IMR-90 (cell line): Measurements from ENCODE around the gene IDI2. TPM values are rescaled to one million over a fixed set of nuclear protein-coding genes. Genes with fewer than 3 reads are reported as not detected.

ENCODE experiments used
- ATAC-seq: fragments of 200-7000 bp; cut with Tn5 transposase; 2 replicates; pipeline ENCODE4 v1.9.1; 2020; ENCODE audit warnings: low read depth, mild to moderate bottlenecking, moderate library complexity
- BruUV-seq: library from RNA; stranded (reverse); fragments of 400-500 nt; replicated peaks from 2 replicates; lab custom pipeline; 2021; lab: Mats Ljungman, UMichigan
- CTCF ChIA-PET: fragments of 300-600 bp; formaldehyde crosslinking; extraction: SDS; loops from one replicate; lab custom pipeline; 2021; ENCODE audit warnings: antibody characterized with exemption; lab: Yijun Ruan, JAX
- POLR2A ChIA-PET: fragments of 300-600 bp; sonication (Branson Sonifier 250); formaldehyde crosslinking; loops from one replicate; lab custom pipeline; 2022; ENCODE audit warnings: antibody characterized with exemption; ENCODE audit not compliant: unreplicated experiment; lab: Charles Lee
- DNase-seq: peaks from one replicate; pipeline ENCODE4 v3.0.0; 2013
- H2AFZ ChIP-seq: replicated peaks from 2 replicates; pipeline ENCODE3; 2013; ENCODE audit warnings: low read length, mild to moderate bottlenecking; ENCODE audit not compliant: poor library complexity
- H2AK5ac ChIP-seq: 2 replicates; pipeline ENCODE4 v1.6.1; 2013; ENCODE audit warnings: low read depth, low read length, inconsistent platforms
- H2AK9ac ChIP-seq: replicated peaks from 2 replicates; pipeline ENCODE3; 2013; ENCODE audit warnings: mild to moderate bottlenecking, low read depth, low read length, moderate library complexity; ENCODE audit not compliant: poor library complexity
- H2BK120ac ChIP-seq: 2 replicates; pipeline ENCODE4 v1.6.1; 2013; ENCODE audit warnings: low read depth, low read length, inconsistent platforms
- H2BK15ac ChIP-seq: 3 replicates; pipeline ENCODE4 v1.6.1; 2013; ENCODE audit warnings: low read depth, low read length, inconsistent platforms
- H2BK20ac ChIP-seq: 2 replicates; pipeline ENCODE4 v1.6.1; 2013; ENCODE audit warnings: low read depth, mild to moderate bottlenecking, inconsistent platforms, low read length, moderate library complexity
- H2BK5ac ChIP-seq: 2 replicates; pipeline ENCODE4 v1.6.1; 2013; ENCODE audit warnings: mild to moderate bottlenecking, low read depth, low read length, inconsistent platforms; ENCODE audit not compliant: poor library complexity, severe bottlenecking
- H3K14ac ChIP-seq: replicated peaks from 2 replicates; pipeline ENCODE4 v1.6.1; 2013; ENCODE audit warnings: low read depth, low read length, inconsistent platforms
- H3K18ac ChIP-seq: 2 replicates; pipeline ENCODE4 v1.6.1; 2013; ENCODE audit warnings: low read depth, low read length, control low read depth
- H3K23ac ChIP-seq: 2 replicates; pipeline ENCODE4 v1.6.1; 2013; ENCODE audit warnings: low read depth, low read length, inconsistent platforms
- H3K27ac ChIP-seq: 2 replicates; pipeline ENCODE4 v1.5.1; 2013; ENCODE audit warnings: mild to moderate bottlenecking, control low read depth, low read length; ENCODE audit not compliant: insufficient read depth
- H3K27me3 ChIP-seq: 2 replicates; pipeline ENCODE4 v1.6.1; 2013; ENCODE audit warnings: low read length; ENCODE audit not compliant: control insufficient read depth, insufficient read depth
- H3K36me3 ChIP-seq: 2 replicates; pipeline ENCODE4 v1.6.1; 2013; ENCODE audit warnings: low read length, mixed read lengths; ENCODE audit not compliant: control insufficient read depth, insufficient read depth
- H3K4ac ChIP-seq: 2 replicates; pipeline ENCODE4 v1.6.1; 2013; ENCODE audit warnings: low read depth, low read length, inconsistent platforms
- H3K4me1 ChIP-seq: 2 replicates; pipeline ENCODE4 v1.6.1; 2013; ENCODE audit warnings: low read length, mixed read lengths; ENCODE audit not compliant: control insufficient read depth, insufficient read depth
- H3K4me2 ChIP-seq: 2 replicates; pipeline ENCODE4 v1.6.1; 2013; ENCODE audit warnings: low read depth, mild to moderate bottlenecking, control low read depth, low read length, moderate library complexity
- H3K4me3 ChIP-seq: 2 replicates; pipeline ENCODE4 v1.5.1; 2013; ENCODE audit warnings: low read depth, mild to moderate bottlenecking, control low read depth, low read length, moderate library complexity; ENCODE audit not compliant: insufficient read depth
- H3K56ac ChIP-seq: 2 replicates; pipeline ENCODE4 v1.6.1; 2013; ENCODE audit warnings: low read length, inconsistent platforms; ENCODE audit not compliant: insufficient read depth; ENCODE audit errors: extremely low read depth
- H3K79me1 ChIP-seq, 2 experiments: 2 replicates each; pipeline ENCODE4 v1.6.1; 2013; ENCODE audit warnings: low read length in 2 of 2, inconsistent platforms in 1 of 2, low read depth in 1 of 2
- H3K9ac ChIP-seq: 2 replicates; pipeline ENCODE4 v1.6.1; 2013; ENCODE audit warnings: low read depth, low read length, control low read depth
- H3K9me1 ChIP-seq: 2 replicates; pipeline ENCODE4 v1.6.1; 2013; ENCODE audit warnings: low read length, inconsistent platforms; ENCODE audit not compliant: insufficient read depth
- H3K9me3 ChIP-seq: 2 replicates; pipeline ENCODE4 v1.6.1; 2013; ENCODE audit warnings: low read length; ENCODE audit not compliant: control insufficient read depth, insufficient read depth
- H4K20me1 ChIP-seq: 2 replicates; pipeline ENCODE4 v1.6.1; 2013; ENCODE audit warnings: low read length, inconsistent platforms; ENCODE audit not compliant: insufficient read depth
- H4K5ac ChIP-seq: 2 replicates; pipeline ENCODE4 v1.6.1; 2013; ENCODE audit warnings: mild to moderate bottlenecking, low read depth, low read length, control low read depth
- H4K8ac ChIP-seq, 2 experiments: 2 replicates each; pipeline ENCODE4 v1.6.1; 2013; ENCODE audit warnings: low read depth in 2 of 2, low read length in 2 of 2, control low read depth in 1 of 2, inconsistent platforms in 1 of 2
- H4K91ac ChIP-seq: 2 replicates; pipeline ENCODE4 v1.6.1; 2013; ENCODE audit warnings: low read depth, low read length, inconsistent platforms; ENCODE audit not compliant: insufficient read depth
- BHLHE40 ChIP-seq: fragments of 150-350 bp; IDR thresholded peaks from 2 replicates; pipeline ENCODE4 v1.6.1; 2016; ENCODE audit warnings: mild to moderate bottlenecking, low read depth, low read length
- CEBPB ChIP-seq: IDR thresholded peaks from 2 replicates; pipeline ENCODE4 v1.6.1; 2012; ENCODE audit warnings: low read depth, low read length, improper control_type of control experiment
- CHD1 ChIP-seq: IDR thresholded peaks from 2 replicates; pipeline ENCODE4 v1.6.1; 2012; ENCODE audit warnings: low read depth, low read length, improper control_type of control experiment
- FOS ChIP-seq: fragments of 150-350 bp; IDR thresholded peaks from 2 replicates; pipeline ENCODE4 v1.6.1; 2016; ENCODE audit warnings: low read depth, low read length
- MAFK ChIP-seq: IDR thresholded peaks from 2 replicates; pipeline ENCODE4 v1.6.1; 2012; ENCODE audit warnings: low read depth, low read length, improper control_type of control experiment
- MAZ ChIP-seq: IDR thresholded peaks from 2 replicates; pipeline ENCODE4 v1.6.1; 2012; ENCODE audit warnings: low read depth, mild to moderate bottlenecking, low read length, improper control_type of control experiment, moderate library complexity, borderline replicate concordance
- MXI1 ChIP-seq: IDR thresholded peaks from 2 replicates; pipeline ENCODE4 v1.6.1; 2012; ENCODE audit warnings: low read depth, mild to moderate bottlenecking, low read length, moderate library complexity, borderline replicate concordance
- NFE2L2 ChIP-seq: fragments of 150-350 bp; IDR thresholded peaks from 2 replicates; pipeline ENCODE4 v1.6.1; 2016; ENCODE audit warnings: low read depth, mild to moderate bottlenecking, low read length
- RAD21 ChIP-seq: IDR thresholded peaks from 2 replicates; pipeline ENCODE4 v1.6.1; 2012; ENCODE audit warnings: low read length, improper control_type of control experiment
- RCOR1 ChIP-seq: IDR thresholded peaks from 2 replicates; pipeline ENCODE4 v1.6.1; 2012; ENCODE audit warnings: mild to moderate bottlenecking, low read length, improper control_type of control experiment; ENCODE audit not compliant: insufficient replicate concordance
- RFX5 ChIP-seq: IDR thresholded peaks from 2 replicates; pipeline ENCODE4 v1.8.0; 2012; ENCODE audit warnings: low read depth, mild to moderate bottlenecking, low read length, moderate library complexity
- USF2 ChIP-seq: fragments of 150-350 bp; IDR thresholded peaks from 2 replicates; pipeline ENCODE4 v1.6.1; 2017; ENCODE audit warnings: mild to moderate bottlenecking, antibody characterized with exemption, low read length, low read depth
- WGBS, 2 experiments: methylation state at CpG; one replicate each; pipeline versions ENCODE4 v1.1.5 to v1.1.7; 2013; ENCODE audit warnings: missing lambda C conversion rate in 2 of 2; ENCODE audit not compliant: insufficient read length in 1 of 2; ENCODE audit errors: extremely low coverage in 2 of 2; 5-methylcytosine and 5-hydroxymethylcytosine counted together
- dilution Hi-C: fragments of 300-500 bp; cut with HindIII; formaldehyde crosslinking; loops from one replicate; pipeline ENCODE4 v1.14.3; 2018; ENCODE audit warnings: low sequenced_read_pairs; ENCODE audit not compliant: unreplicated experiment
- in situ Hi-C: fragments of 300-500 bp; cut with MboI; formaldehyde crosslinking; loops from 3 replicates; pipeline ENCODE4 v1.14.3; 2019; ENCODE audit warnings: low sequenced_read_pairs, inconsistent platforms, mixed read lengths
- intact Hi-C: fragments of 100-400 bp; cut with micrococcal nuclease; formaldehyde crosslinking; loops from 2 replicates; pipeline ENCODE4 v1.10.0; 2022
- polyA plus RNA-seq, 3 experiments: library from polyadenylated mRNA; depleted of rRNA; stranded (reverse); fragments of >200 nt; gene quantifications; 2 replicates each; pipeline ENCODE4 v1.2.3, GENCODE V29; 2012; ENCODE audit warnings: low replicate concordance in 1 of 3
- total RNA-seq: library from RNA; depleted of rRNA; stranded (reverse); fragments of >200 nt; gene quantifications from 2 replicates; pipeline ENCODE4 v1.2.3, GENCODE V29; 2012
- TF ChIP-seq, protein P1 (sequence below): fragments of 150-350 bp; IDR thresholded peaks from 2 replicates; pipeline ENCODE4 v1.6.1; 2016; ENCODE audit warnings: low read depth, mild to moderate bottlenecking, low read length, moderate library complexity, borderline replicate concordance
- TF ChIP-seq, protein P2 (sequence below): conservative IDR thresholded peaks from 2 replicates; pipeline ENCODE4 v1.5.1; 2012; ENCODE audit warnings: mild to moderate bottlenecking, low read depth, low read length, improper control_type of control experiment

The IDI2 gene
- total and polyA plus RNA-seq, 2 of the 4 experiments (the other 2 are of a cell fraction) = not detected

GRCh38 chr10:1034758-1035157 is 9.1 kb upstream of the IDI2 start:
- no peak overlapping the region for H3K18ac ChIP-seq
- no peak overlapping the region for H2BK15ac ChIP-seq
- ChIA-PET POLR2A (no interaction called here), CTCF (no interaction called here)
- TF ChIP-seq RAD21 (no peak), FOS (no peak), RFX5 (no peak), RCOR1 (no peak), BHLHE40 (no peak), NFE2L2 (no peak), MAFK (no peak), CHD1 (no peak), MXI1 (no peak), USF2 (no peak), CEBPB (no peak), MAZ (no peak)
- TF ChIP-seq, protein P1, sequence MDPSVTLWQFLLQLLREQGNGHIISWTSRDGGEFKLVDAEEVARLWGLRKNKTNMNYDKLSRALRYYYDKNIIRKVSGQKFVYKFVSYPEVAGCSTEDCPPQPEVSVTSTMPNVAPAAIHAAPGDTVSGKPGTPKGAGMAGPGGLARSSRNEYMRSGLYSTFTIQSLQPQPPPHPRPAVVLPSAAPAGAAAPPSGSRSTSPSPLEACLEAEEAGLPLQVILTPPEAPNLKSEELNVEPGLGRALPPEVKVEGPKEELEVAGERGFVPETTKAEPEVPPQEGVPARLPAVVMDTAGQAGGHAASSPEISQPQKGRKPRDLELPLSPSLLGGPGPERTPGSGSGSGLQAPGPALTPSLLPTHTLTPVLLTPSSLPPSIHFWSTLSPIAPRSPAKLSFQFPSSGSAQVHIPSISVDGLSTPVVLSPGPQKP = no peak
- TF ChIP-seq, protein P2, sequence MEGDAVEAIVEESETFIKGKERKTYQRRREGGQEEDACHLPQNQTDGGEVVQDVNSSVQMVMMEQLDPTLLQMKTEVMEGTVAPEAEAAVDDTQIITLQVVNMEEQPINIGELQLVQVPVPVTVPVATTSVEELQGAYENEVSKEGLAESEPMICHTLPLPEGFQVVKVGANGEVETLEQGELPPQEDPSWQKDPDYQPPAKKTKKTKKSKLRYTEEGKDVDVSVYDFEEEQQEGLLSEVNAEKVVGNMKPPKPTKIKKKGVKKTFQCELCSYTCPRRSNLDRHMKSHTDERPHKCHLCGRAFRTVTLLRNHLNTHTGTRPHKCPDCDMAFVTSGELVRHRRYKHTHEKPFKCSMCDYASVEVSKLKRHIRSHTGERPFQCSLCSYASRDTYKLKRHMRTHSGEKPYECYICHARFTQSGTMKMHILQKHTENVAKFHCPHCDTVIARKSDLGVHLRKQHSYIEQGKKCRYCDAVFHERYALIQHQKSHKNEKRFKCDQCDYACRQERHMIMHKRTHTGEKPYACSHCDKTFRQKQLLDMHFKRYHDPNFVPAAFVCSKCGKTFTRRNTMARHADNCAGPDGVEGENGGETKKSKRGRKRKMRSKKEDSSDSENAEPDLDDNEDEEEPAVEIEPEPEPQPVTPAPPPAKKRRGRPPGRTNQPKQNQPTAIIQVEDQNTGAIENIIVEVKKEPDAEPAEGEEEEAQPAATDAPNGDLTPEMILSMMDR = no peak
- no peak overlapping the region for H4K91ac ChIP-seq
- H2BK20ac ChIP-seq = no peak overlapping the region
- H3K4me1 ChIP-seq = no peaks in the 10 kb centered on the region
- H3K14ac ChIP-seq = no peak overlapping the region
- no peak overlapping the region for H2BK5ac ChIP-seq
- no peaks in the 10 kb centered on the region for H3K79me1 ChIP-seq
- no peaks in the 10 kb centered on the region for H4K20me1 ChIP-seq
- H3K4me3 ChIP-seq = no peak overlapping the region
- no peaks in the 10 kb centered on the region for H3K9me3 ChIP-seq
- no peak overlapping the region for H4K8ac ChIP-seq
- H3K9me1 ChIP-seq = peaks cover 5% of the 10 kb centered on the region; the same call in 1 of the 2 replicates
- H3K9ac ChIP-seq = no peak overlapping the region
- dilution Hi-C loops = no loop called here
- in situ Hi-C loops = no loop called here
- DNase-seq (no peak), ATAC-seq (no peak)
- H2AK5ac ChIP-seq = no peak overlapping the region
- no CpG with 5 or more reads among the region's 3 CpGs for WGBS, 2 experiments
- intact Hi-C loops = no loop called here
- no peak overlapping the region for H3K27ac ChIP-seq
- no peak overlapping the region for H3K4ac ChIP-seq
- no peak overlapping the region for H3K23ac ChIP-seq
- no peak overlapping the region for H3K4me2 ChIP-seq
- no peaks in the 10 kb centered on the region for H3K27me3 ChIP-seq
- no peak overlapping the region for H4K5ac ChIP-seq
- H3K56ac ChIP-seq = no peak overlapping the region
- no peak overlapping the region for H2AK9ac ChIP-seq
- no peak overlapping the region for H2AFZ ChIP-seq
- no peak overlapping the region for H2BK120ac ChIP-seq
- peaks cover 3% of the 10 kb centered on the region; the same call in 1 of the 2 replicates for H3K36me3 ChIP-seq
- no TSS peak for BruUV-seq
